ENCODE results near the gene USP51.
"Not testable (repeated sequence)": the region's sequence is repeated elsewhere in the genome, so short reads cannot be mapped to it uniquely, and the experiment has no call there.

USP51 gene

DNA sequence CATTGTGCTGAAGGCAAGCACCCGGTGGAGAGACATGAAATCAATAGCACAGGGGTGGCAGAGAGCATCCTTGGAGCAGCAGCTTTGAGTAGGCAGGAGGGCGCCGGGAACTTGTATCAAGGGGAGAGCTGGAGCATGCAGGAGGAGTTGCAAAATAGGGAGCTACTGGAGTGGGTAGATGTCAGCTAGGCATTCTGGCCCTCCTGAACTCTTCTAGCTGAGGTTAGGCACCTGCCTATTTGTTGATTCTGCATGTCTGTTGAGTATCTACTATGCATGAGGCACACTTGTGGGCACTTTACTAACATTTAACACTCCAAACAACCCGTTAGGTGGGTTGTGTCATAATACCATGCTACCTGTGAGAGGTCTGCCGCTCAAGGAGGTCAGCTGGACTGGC is 30.2 kb downstream of the USP51 start:
- H3K9ac ChIP-seq (ENCODE audit: low read length); H3K4me3 ChIP-seq (ENCODE audit: low read depth in 1 of 2, low read length in 2 of 2); H3K27ac ChIP-seq (ENCODE audit: low read depth, low read length); H3K36me3 ChIP-seq (ENCODE audit: insufficient read depth, low read length); H3K4me1 ChIP-seq (ENCODE audit: insufficient read depth, low read length); H3K27me3 ChIP-seq (ENCODE audit: control insufficient read depth in 1 of 2, insufficient read depth in 2 of 2, low read length in 2 of 2); H3K9me3 ChIP-seq (ENCODE audit: low read length): not testable (repeated sequence)

DNA sequence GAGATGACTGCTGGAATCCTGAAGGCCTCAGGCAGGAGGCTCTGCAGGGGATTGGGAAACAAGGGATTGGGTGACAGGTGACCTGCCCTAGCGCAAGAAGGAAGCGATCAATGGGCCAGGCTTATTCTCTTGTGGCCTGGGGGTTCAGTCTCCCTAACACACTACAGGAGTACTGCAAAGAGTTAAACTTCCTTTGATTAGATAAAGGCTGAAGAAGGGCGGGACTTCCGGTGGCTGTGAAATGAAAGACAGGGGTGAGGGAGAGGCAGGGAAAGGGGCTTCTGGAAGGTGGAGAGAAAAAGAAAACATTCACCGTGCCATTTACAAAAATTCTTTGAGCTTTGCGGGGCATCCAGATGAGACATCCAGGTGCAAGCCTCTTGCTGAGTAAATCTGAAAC is 33.9 kb downstream of the USP51 start:
- H3K36me3 ChIP-seq (ENCODE audit: insufficient read depth, low read length); H3K4me1 ChIP-seq (ENCODE audit: insufficient read depth, low read length); H3K9ac ChIP-seq (ENCODE audit: low read length); H3K9me3 ChIP-seq (ENCODE audit: low read length); H3K4me3 ChIP-seq (ENCODE audit: low read depth in 1 of 2, low read length in 2 of 2); H3K27ac ChIP-seq (ENCODE audit: low read depth, low read length); H3K27me3 ChIP-seq (ENCODE audit: control insufficient read depth in 1 of 2, insufficient read depth in 2 of 2, low read length in 2 of 2): not testable (repeated sequence)

DNA sequence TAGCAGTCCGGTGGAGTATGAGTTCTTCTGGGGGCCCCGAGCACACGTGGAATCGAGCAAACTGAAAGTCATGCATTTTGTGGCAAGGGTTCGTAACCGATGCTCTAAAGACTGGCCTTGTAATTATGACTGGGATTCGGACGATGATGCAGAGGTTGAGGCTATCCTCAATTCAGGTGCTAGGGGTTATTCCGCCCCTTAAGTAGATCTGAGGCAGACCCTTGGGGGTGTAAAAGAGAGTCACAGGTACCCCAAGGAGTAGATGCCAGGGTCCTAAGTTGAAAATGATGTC is 36.9 kb downstream of the USP51 start:
- no peaks in the 10 kb centered on the region for H3K27me3 ChIP-seq (ENCODE audit: control insufficient read depth in 1 of 2, insufficient read depth in 2 of 2, low read length in 2 of 2)
- peaks cover 7% of the 10 kb centered on the region for H3K4me1 ChIP-seq (ENCODE audit: insufficient read depth, low read length)
- no peaks in the 10 kb centered on the region for H3K36me3 ChIP-seq (ENCODE audit: insufficient read depth, low read length)
- H3K9me3 ChIP-seq (ENCODE audit: low read length) = no peaks in the 10 kb centered on the region
- H3K4me3 ChIP-seq (ENCODE audit: low read depth in 1 of 2, low read length in 2 of 2) = peak overlapping the region; percentile 68 to 75
- peak overlapping the region; percentile 73 for H3K27ac ChIP-seq (ENCODE audit: low read depth, low read length)
- peak overlapping the region; percentile 65 for H3K9ac ChIP-seq (ENCODE audit: low read length)

DNA sequence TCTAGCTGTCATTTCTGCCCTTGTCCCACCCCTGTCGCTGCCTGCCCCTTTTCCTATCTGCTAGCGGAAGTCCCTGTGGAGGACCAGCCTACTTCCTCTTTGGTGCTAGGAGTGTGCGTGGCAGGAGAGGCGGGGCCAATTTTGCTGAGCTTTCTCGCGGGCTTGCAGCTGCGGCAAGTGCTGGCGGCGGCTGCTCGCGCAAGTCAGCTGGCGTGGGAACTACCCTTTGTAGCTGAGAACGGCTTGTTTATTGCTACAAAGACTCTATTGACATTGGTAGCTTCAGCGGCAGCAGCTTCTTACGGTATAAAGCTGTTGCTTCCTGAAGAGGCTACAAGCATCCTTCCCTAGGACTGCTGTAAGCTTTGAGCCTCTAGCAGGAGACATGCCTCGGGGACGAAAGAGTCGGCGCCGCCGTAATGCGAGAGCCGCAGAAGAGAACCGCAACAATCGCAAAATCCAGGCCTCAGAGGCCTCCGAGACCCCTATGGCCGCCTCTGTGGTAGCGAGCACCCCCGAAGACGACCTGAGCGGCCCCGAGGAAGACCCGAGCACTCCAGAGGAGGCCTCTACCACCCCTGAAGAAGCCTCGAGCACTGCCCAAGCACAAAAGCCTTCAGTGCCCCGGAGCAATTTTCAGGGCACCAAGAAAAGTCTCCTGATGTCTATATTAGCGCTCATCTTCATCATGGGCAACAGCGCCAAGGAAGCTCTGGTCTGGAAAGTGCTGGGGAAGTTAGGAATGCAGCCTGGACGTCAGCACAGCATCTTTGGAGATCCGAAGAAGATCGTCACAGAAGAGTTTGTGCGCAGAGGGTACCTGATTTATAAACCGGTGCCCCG is 37.4 kb downstream of the USP51 start, which contains the start of gene MAGEH1:
MAGEH1 (plus strand) TSS at position 138 of the 843 bp plus-strand sequence; CDS start at position 386, 248 bp downstream.
- no peaks in the 10 kb centered on the region for H3K27me3 ChIP-seq (ENCODE audit: control insufficient read depth in 1 of 2, insufficient read depth in 2 of 2, low read length in 2 of 2)
- no peaks in the 10 kb centered on the region for H3K9me3 ChIP-seq (ENCODE audit: low read length)
- peak within 1 kb of the TSS; percentile 73 for H3K27ac ChIP-seq (ENCODE audit: low read depth, low read length)
- H3K4me1 ChIP-seq (ENCODE audit: insufficient read depth, low read length) = peaks cover 7% of the 10 kb centered on the region
- H3K9ac ChIP-seq (ENCODE audit: low read length) = peak within 1 kb of the TSS; percentile 65
- no peaks in the 10 kb centered on the region for H3K36me3 ChIP-seq (ENCODE audit: insufficient read depth, low read length)
- peak within 1 kb of the TSS; percentile 68 to 75 for H3K4me3 ChIP-seq (ENCODE audit: low read depth in 1 of 2, low read length in 2 of 2)

DNA sequence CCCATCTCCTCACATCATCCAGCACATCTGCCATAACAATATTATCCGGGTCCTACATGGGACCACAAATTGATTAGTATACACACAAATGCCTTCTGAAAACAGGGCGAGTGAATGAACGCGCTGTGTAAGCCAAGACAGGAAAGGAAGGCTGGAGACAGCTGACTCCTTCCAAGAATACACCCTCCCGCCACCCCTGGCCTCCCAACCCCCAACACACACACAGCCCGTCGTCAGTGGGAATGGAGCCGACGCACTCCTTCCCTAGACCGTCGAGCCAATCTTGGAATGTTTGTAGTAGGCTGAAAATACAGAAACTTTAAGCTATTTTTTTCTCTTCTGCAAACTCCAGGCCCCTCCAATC is 38.0 kb downstream of the USP51 start:
- Histone ChIP-seq H3K36me3 (ENCODE audit: insufficient read depth, low read length) (no peaks in the 10 kb centered on the region), H3K4me3 (ENCODE audit: low read depth in 1 of 2, low read length in 2 of 2) (peak overlapping the region; percentile 68 to 75), H3K27me3 (ENCODE audit: control insufficient read depth in 1 of 2, insufficient read depth in 2 of 2, low read length in 2 of 2) (no peaks in the 10 kb centered on the region), H3K9me3 (ENCODE audit: low read length) (no peaks in the 10 kb centered on the region), H3K9ac (ENCODE audit: low read length) (peak overlapping the region; percentile 3), H3K4me1 (ENCODE audit: insufficient read depth, low read length) (peaks cover 7% of the 10 kb centered on the region), H3K27ac (ENCODE audit: low read depth, low read length) (peak overlapping the region; percentile 73)

DNA sequence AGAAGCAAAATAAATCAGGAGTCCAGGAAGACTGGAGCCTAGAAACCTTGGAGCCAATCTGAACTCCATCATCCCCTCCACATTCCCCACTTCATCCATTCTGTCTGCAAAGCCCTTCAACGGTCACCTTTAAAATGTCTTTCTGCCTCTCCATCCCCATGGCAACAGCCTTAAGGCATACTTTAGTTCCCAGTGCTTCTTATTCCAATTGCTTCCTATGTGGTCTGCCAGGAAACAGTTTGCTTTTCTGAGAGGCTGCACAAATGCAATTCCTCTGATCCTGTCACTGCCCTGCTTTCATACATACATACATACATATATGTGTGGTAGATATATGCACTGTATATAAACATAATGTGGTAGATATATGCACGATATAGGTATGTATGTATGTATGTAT is 38.5 kb downstream of the USP51 start:
- Histone ChIP-seq H3K27ac (ENCODE audit: low read depth, low read length) (peak overlapping the region; percentile 73), H3K27me3 (ENCODE audit: control insufficient read depth in 1 of 2, insufficient read depth in 2 of 2, low read length in 2 of 2) (no peaks in the 10 kb centered on the region), H3K9ac (ENCODE audit: low read length) (peak overlapping the region; percentile 3), H3K4me1 (ENCODE audit: insufficient read depth, low read length) (peaks cover 7% of the 10 kb centered on the region), H3K4me3 (ENCODE audit: low read depth in 1 of 2, low read length in 2 of 2) (peak overlapping the region in 1 of 2 donors; percentile 75), H3K36me3 (ENCODE audit: insufficient read depth, low read length) (no peaks in the 10 kb centered on the region), H3K9me3 (ENCODE audit: low read length) (no peaks in the 10 kb centered on the region)

DNA sequence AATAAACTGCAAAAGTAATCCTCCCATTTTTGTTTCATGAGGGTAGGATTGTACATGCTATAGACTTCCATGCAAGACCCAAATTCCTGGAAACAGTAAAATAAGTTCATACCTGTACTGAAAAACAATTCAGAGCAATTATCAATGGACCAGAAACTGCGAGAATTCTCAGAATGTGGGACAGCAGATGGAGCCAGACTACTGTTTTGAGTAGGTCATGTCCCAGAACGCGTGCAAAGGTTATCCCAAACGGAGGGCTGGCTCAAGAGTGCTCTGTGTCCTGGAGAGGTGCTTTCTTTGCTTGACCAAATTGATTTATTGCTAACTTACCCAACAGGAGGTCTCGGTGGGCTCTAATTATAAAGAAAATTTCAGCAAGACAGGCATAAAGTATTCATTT is 39.4 kb downstream of the USP51 start:
- Histone ChIP-seq H3K4me1 (ENCODE audit: insufficient read depth, low read length) (peaks cover 7% of the 10 kb centered on the region), H3K27ac (ENCODE audit: low read depth, low read length) (no peak overlapping the region), H3K9me3 (ENCODE audit: low read length) (no peaks in the 10 kb centered on the region), H3K27me3 (ENCODE audit: control insufficient read depth in 1 of 2, insufficient read depth in 2 of 2, low read length in 2 of 2) (no peaks in the 10 kb centered on the region), H3K36me3 (ENCODE audit: insufficient read depth, low read length) (no peaks in the 10 kb centered on the region), H3K9ac (ENCODE audit: low read length) (no peak overlapping the region), H3K4me3 (ENCODE audit: low read depth in 1 of 2, low read length in 2 of 2) (no peak overlapping the region)

DNA sequence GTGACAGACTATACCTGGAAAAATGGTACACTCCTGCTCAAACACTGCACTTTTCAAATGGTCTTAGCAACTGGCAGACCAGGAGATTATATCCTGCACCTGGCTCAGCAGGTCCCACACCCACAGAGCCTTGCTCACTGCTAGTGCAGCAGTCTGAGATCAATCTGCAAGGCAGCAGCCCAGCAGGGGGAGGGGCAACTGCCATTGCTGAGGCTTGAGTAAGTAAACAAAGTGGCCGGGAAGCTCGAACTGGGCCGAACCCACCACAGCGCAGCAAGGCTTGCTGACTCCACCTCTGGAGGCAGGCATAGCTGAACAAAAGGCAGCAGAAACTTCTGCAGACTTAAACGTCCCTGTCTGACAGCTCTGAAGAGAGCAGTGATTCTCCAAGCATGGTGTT is 46.2 kb downstream of the USP51 start:
- not testable (repeated sequence) for H3K4me3 ChIP-seq (ENCODE audit: low read depth in 1 of 2, low read length in 2 of 2); H3K36me3 ChIP-seq (ENCODE audit: insufficient read depth, low read length); H3K4me1 ChIP-seq (ENCODE audit: insufficient read depth, low read length)

More for the DNA sequence above, 46.2 kb downstream of the USP51 start:
- not testable (repeated sequence) for H3K27me3 ChIP-seq (ENCODE audit: control insufficient read depth in 1 of 2, insufficient read depth in 2 of 2, low read length in 2 of 2); H3K27ac ChIP-seq (ENCODE audit: low read depth, low read length); H3K9ac ChIP-seq (ENCODE audit: low read length); H3K9me3 ChIP-seq (ENCODE audit: low read length)
